HepG2 (cell line): ENCODE results near the gene WNT5B. TPM values are rescaled to one million over a fixed set of nuclear protein-coding genes. Genes with fewer than 3 reads are reported as not detected.
A peak's percentile ranks its signal among the peaks of the same experiment; 100 is the strongest.

Experiments
- ASH2L ChIP-seq: fragments of 300-600, 200-600 bp; sonication (generic); IDR thresholded peaks from 2 replicates; pipeline ENCODE4 v1.7.0; 2017; ENCODE audit warnings: low read depth, mild to moderate bottlenecking, moderate library complexity, mixed read lengths, low read length; ENCODE audit not compliant: insufficient read length
- FOXK2 ChIP-seq: fragments of 450-650 bp; IDR thresholded peaks from 2 replicates; pipeline ENCODE4 v1.6.1; 2016
- HOXA9 ChIP-seq: sonication (generic); formaldehyde crosslinking; IDR thresholded peaks from 2 replicates; pipeline ENCODE4 v1.8.1; 2022; ENCODE audit warnings: missing genetic modification reagents, mild to moderate bottlenecking, moderate library complexity, borderline replicate concordance
- JDP2 ChIP-seq: sonication (generic); formaldehyde crosslinking; IDR thresholded peaks from 2 replicates; pipeline ENCODE4 v1.8.1; 2022; ENCODE audit warnings: missing genetic modification reagents, borderline replicate concordance
- NR3C1 ChIP-seq: sonication (generic); formaldehyde crosslinking; IDR thresholded peaks from 2 replicates; pipeline ENCODE4 v1.4.0; 2020; ENCODE audit warnings: missing genetic modification reagents
- RARG ChIP-seq: sonication (generic); formaldehyde crosslinking; IDR thresholded peaks from 2 replicates; pipeline ENCODE4 v1.4.0; 2020; ENCODE audit warnings: low read depth, mild to moderate bottlenecking, missing genetic modification reagents
- RELA ChIP-seq: sonication (generic); formaldehyde crosslinking; IDR thresholded peaks from 2 replicates; pipeline ENCODE4 v1.4.0; 2020; ENCODE audit warnings: missing genetic modification reagents
- SRSF4 ChIP-seq: fragments of 200-400 bp; formaldehyde crosslinking; IDR thresholded peaks from one replicate; pipeline ENCODE4 v1.6.1; 2018; ENCODE audit warnings: mild to moderate bottlenecking, low read depth, low read length, moderate library complexity; ENCODE audit not compliant: poor library complexity, severe bottlenecking
- ZFP36 ChIP-seq: fragments of 150-350 bp; IDR thresholded peaks from 2 replicates; pipeline ENCODE4 v1.6.1; 2018; ENCODE audit warnings: borderline replicate concordance, low read length, low read depth; ENCODE audit not compliant: partially characterized antibody
- ZFP36L1 ChIP-seq: sonication (generic); formaldehyde crosslinking; IDR thresholded peaks from 2 replicates; pipeline ENCODE4 v1.8.0; 2022; ENCODE audit warnings: mild to moderate bottlenecking, missing genetic modification reagents, moderate library complexity
- ZNF180 ChIP-seq: sonication (generic); formaldehyde crosslinking; IDR thresholded peaks from 2 replicates; pipeline ENCODE4 v1.4.0; 2020; ENCODE audit warnings: low read depth, missing genetic modification reagents, borderline replicate concordance
- ZNF382 ChIP-seq: sonication (generic); formaldehyde crosslinking; IDR thresholded peaks from 2 replicates; pipeline ENCODE4 v1.5.0; 2020; ENCODE audit warnings: missing genetic modification reagents, mild to moderate bottlenecking, borderline replicate concordance
- ZNF484 ChIP-seq: sonication (generic); formaldehyde crosslinking; IDR thresholded peaks from 2 replicates; pipeline ENCODE4 v1.5.1; 2020; ENCODE audit warnings: mild to moderate bottlenecking, low read depth, missing genetic modification reagents, borderline replicate concordance
- ZNF598 ChIP-seq: sonication (generic); formaldehyde crosslinking; IDR thresholded peaks from 2 replicates; pipeline ENCODE4 v1.5.1; 2020; ENCODE audit warnings: mild to moderate bottlenecking, missing genetic modification reagents, borderline replicate concordance
- ZNF615 ChIP-seq: sonication (generic); formaldehyde crosslinking; IDR thresholded peaks from 2 replicates; pipeline ENCODE4 v1.5.0; 2020; ENCODE audit warnings: mild to moderate bottlenecking, missing genetic modification reagents, borderline replicate concordance
- ZNF792 ChIP-seq: IDR thresholded peaks from 2 replicates; pipeline ENCODE4 v1.6.1; 2016
- ZSCAN12 ChIP-seq: sonication (generic); formaldehyde crosslinking; IDR thresholded peaks from 2 replicates; pipeline ENCODE4 v1.9.0; 2021; ENCODE audit warnings: mild to moderate bottlenecking, missing genetic modification reagents
- polyA plus RNA-seq, 8 experiments: library from polyadenylated mRNA; depleted of rRNA in 3 of 8; stranded (reverse) in 7 of 8; unstranded in 1 of 8; fragments of >200 nt; fragmentation: Illumina TruSeq in 4 of 8; extraction: Trizol in 4 of 8; gene quantifications; 2 replicates each; pipeline versions ENCODE4 v1.2.1 to v1.2.3, GENCODE V29; 2011 to 2016; ENCODE audit warnings: low read depth in 4 of 8, missing spikeins in 1 of 8, mixed read lengths in 1 of 8; ENCODE audit not compliant: insufficient read depth in 1 of 8
- total RNA-seq, 5 experiments: library from RNA; depleted of rRNA; stranded (reverse); fragments of >200 nt; fragmentation: Illumina TruSeq; extraction: Trizol; gene quantifications; 2 replicates each; pipeline ENCODE4 v1.2.3, GENCODE V29; 2016; ENCODE audit warnings: low read depth in 1 of 5
- TF ChIP-seq, protein P1 (sequence below): sonication (generic); formaldehyde crosslinking; IDR thresholded peaks from 2 replicates; pipeline ENCODE4 v1.5.1; 2020; ENCODE audit warnings: mild to moderate bottlenecking, missing genetic modification reagents
- TF ChIP-seq, protein P2 (sequence below): sonication (generic); formaldehyde crosslinking; IDR thresholded peaks from 2 replicates; pipeline ENCODE4 v1.5.0; 2020; ENCODE audit warnings: mild to moderate bottlenecking, missing genetic modification reagents
- TF ChIP-seq, protein P3 (sequence below): sonication (generic); formaldehyde crosslinking; IDR thresholded peaks from 2 replicates; pipeline ENCODE4 v1.4.0; 2020; ENCODE audit warnings: missing genetic modification reagents
- TF ChIP-seq, protein P4 (sequence below): sonication (generic); formaldehyde crosslinking; IDR thresholded peaks from 2 replicates; pipeline ENCODE4 v1.9.0; 2021; ENCODE audit warnings: missing genetic modification reagents, mild to moderate bottlenecking, borderline replicate concordance

WNT5B gene
- total and polyA plus RNA-seq, 2 of the 13 experiments (the other 11 are each of a cell fraction or from before 2014, with no cell fraction given): 0.04 TPM; not detected in 1

DNA sequence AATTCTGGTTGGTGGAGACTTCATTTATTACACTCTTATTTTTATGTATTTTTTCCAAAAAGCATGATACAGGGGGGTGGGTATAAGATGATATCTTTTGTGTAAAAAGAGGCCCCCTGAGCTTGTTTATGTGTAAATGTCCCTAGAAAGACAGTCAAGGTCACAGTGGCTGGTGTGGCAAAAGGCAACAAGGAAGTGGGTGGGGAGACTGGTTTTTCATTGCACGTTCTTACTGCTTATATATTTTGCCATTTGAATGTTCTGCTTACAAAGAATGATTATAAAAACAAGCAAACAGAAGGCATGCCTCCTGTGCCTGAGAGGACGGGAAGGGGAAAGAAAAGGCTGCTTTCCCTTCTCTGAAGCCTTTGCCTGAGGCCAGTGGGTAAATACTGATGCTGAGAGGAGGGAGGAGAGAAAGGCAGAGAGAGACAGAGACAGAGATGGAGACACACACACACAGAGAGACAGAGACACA lies 37.7 kb downstream of the WNT5B start (continued):
- TF ChIP-seq RELA (CRISPR knock-in tag) (no peak), FOXK2 (peak; percentile 70; the same call in 1 of the 2 replicates), ASH2L (peak; percentile 60), ZNF484 (CRISPR knock-in tag) (no peak), ZFP36 (no peak), ZNF382 (no peak), ZFP36L1 (CRISPR knock-in tag) (no peak), HOXA9 (no peak), RARG (no peak), ZNF792 (CRISPR knock-in tag) (no peak), ZNF598 (no peak), SRSF4 (no peak), JDP2 (CRISPR knock-in tag) (no peak), ZSCAN12 (CRISPR knock-in tag) (no peak), ZNF180 (CRISPR knock-in tag) (no peak), NR3C1 (no peak), ZNF615 (CRISPR knock-in tag) (no peak)
- TF ChIP-seq, protein P1, sequence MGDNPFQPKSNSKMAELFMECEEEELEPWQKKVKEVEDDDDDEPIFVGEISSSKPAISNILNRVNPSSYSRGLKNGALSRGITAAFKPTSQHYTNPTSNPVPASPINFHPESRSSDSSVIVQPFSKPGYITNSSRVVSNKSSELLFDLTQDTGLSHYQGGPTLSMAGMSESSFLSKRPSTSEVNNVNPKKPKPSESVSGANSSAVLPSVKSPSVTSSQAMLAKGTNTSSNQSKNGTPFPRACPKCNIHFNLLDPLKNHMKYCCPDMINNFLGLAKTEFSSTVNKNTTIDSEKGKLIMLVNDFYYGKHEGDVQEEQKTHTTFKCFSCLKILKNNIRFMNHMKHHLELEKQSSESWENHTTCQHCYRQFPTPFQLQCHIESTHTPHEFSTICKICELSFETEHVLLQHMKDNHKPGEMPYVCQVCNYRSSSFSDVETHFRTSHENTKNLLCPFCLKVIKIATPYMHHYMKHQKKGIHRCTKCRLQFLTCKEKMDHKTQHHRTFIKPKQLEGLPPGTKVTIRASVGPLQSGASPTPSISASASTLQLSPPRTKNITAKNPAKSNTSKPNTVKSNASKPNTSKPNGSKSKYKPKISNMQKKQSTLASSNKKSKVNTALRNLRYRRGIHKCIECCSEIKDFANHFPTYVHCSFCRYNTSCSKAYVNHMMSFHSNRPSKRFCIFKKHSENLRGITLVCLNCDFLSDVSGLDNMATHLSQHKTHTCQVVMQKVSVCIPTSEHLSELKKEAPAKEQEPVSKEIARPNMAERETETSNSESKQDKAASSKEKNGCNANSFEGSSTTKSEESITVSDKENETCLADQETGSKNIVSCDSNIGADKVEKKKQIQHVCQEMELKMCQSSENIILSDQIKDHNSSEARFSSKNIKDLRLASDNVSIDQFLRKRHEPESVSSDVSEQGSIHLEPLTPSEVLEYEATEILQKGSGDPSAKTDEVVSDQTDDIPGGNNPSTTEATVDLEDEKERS: no peak
- TF ChIP-seq, protein P2, sequence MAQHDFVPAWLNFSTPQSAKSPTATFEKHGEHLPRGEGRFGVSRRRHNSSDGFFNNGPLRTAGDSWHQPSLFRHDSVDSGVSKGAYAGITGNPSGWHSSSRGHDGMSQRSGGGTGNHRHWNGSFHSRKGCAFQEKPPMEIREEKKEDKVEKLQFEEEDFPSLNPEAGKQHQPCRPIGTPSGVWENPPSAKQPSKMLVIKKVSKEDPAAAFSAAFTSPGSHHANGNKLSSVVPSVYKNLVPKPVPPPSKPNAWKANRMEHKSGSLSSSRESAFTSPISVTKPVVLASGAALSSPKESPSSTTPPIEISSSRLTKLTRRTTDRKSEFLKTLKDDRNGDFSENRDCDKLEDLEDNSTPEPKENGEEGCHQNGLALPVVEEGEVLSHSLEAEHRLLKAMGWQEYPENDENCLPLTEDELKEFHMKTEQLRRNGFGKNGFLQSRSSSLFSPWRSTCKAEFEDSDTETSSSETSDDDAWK (CRISPR knock-in tag): no peak
- TF ChIP-seq, protein P3, sequence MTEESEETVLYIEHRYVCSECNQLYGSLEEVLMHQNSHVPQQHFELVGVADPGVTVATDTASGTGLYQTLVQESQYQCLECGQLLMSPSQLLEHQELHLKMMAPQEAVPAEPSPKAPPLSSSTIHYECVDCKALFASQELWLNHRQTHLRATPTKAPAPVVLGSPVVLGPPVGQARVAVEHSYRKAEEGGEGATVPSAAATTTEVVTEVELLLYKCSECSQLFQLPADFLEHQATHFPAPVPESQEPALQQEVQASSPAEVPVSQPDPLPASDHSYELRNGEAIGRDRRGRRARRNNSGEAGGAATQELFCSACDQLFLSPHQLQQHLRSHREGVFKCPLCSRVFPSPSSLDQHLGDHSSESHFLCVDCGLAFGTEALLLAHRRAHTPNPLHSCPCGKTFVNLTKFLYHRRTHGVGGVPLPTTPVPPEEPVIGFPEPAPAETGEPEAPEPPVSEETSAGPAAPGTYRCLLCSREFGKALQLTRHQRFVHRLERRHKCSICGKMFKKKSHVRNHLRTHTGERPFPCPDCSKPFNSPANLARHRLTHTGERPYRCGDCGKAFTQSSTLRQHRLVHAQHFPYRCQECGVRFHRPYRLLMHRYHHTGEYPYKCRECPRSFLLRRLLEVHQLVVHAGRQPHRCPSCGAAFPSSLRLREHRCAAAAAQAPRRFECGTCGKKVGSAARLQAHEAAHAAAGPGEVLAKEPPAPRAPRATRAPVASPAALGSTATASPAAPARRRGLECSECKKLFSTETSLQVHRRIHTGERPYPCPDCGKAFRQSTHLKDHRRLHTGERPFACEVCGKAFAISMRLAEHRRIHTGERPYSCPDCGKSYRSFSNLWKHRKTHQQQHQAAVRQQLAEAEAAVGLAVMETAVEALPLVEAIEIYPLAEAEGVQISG (CRISPR knock-in tag): no peak
- TF ChIP-seq, protein P4, sequence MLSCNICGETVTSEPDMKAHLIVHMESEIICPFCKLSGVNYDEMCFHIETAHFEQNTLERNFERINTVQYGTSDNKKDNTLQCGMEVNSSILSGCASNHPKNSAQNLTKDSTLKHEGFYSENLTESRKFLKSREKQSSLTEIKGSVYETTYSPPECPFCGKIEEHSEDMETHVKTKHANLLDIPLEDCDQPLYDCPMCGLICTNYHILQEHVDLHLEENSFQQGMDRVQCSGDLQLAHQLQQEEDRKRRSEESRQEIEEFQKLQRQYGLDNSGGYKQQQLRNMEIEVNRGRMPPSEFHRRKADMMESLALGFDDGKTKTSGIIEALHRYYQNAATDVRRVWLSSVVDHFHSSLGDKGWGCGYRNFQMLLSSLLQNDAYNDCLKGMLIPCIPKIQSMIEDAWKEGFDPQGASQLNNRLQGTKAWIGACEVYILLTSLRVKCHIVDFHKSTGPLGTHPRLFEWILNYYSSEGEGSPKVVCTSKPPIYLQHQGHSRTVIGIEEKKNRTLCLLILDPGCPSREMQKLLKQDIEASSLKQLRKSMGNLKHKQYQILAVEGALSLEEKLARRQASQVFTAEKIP: no peak
